ENCODE results near the gene EMSY.

EMSY gene

GRCh38 chr11:76471382-76471781 is 26.6 kb downstream of the EMSY start:
- Histone ChIP-seq H3K9me3 (ENCODE audit: insufficient read depth, low read length) (no peaks in the 10 kb centered on the region), H3K9ac (ENCODE audit: low read length) (no peak overlapping the region), H3K79me2 (ENCODE audit: insufficient read depth, low read length) (no peaks in the 10 kb centered on the region; the same call in 1 of the 2 replicates), H3K27me3 (ENCODE audit: low read length) (no peaks in the 10 kb centered on the region), H3K4me2 (ENCODE audit: low read depth, low read length, poor library complexity, severe bottlenecking) (no peak overlapping the region), H3K4me3 (ENCODE audit: insufficient read depth, low read length, poor library complexity, severe bottlenecking) (no peak overlapping the region), H4K20me1 (ENCODE audit: low read depth, low read length) (no peaks in the 10 kb centered on the region), H2AFZ (ENCODE audit: low read depth, low read length, severe bottlenecking) (no peak overlapping the region), H3K9me2 (replicated peaks; ENCODE audit: insufficient read depth, low read length) (no peaks in the 10 kb centered on the region), H3K27ac (ENCODE audit: low read depth, low read length) (no peak overlapping the region), H3F3A (ENCODE audit: insufficient read depth) (no peaks in the 10 kb centered on the region; the same call in 1 of the 2 replicates), H3K36me3 (ENCODE audit: low read length) (peaks cover 43% of the 10 kb centered on the region)
- TF ChIP-seq EZH2phosphoT487 (conservative IDR thresholded peaks at IDR 0.05; ENCODE audit: low read length), result no peak
- TF ChIP-seq, protein P1, sequence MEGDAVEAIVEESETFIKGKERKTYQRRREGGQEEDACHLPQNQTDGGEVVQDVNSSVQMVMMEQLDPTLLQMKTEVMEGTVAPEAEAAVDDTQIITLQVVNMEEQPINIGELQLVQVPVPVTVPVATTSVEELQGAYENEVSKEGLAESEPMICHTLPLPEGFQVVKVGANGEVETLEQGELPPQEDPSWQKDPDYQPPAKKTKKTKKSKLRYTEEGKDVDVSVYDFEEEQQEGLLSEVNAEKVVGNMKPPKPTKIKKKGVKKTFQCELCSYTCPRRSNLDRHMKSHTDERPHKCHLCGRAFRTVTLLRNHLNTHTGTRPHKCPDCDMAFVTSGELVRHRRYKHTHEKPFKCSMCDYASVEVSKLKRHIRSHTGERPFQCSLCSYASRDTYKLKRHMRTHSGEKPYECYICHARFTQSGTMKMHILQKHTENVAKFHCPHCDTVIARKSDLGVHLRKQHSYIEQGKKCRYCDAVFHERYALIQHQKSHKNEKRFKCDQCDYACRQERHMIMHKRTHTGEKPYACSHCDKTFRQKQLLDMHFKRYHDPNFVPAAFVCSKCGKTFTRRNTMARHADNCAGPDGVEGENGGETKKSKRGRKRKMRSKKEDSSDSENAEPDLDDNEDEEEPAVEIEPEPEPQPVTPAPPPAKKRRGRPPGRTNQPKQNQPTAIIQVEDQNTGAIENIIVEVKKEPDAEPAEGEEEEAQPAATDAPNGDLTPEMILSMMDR (IDR thresholded peaks at IDR 0.05; ENCODE audit: insufficient read depth, low read length, poor library complexity, severe bottlenecking), result no peak

GRCh38 chr11:76480241-76480640 is 35.4 kb downstream of the EMSY start:
- Histone ChIP-seq H2AFZ (ENCODE audit: low read depth, low read length, severe bottlenecking) (no peak overlapping the region), H3K36me3 (ENCODE audit: low read length) (peaks cover 29% of the 10 kb centered on the region; the same call in 1 of the 2 replicates)

DNA sequence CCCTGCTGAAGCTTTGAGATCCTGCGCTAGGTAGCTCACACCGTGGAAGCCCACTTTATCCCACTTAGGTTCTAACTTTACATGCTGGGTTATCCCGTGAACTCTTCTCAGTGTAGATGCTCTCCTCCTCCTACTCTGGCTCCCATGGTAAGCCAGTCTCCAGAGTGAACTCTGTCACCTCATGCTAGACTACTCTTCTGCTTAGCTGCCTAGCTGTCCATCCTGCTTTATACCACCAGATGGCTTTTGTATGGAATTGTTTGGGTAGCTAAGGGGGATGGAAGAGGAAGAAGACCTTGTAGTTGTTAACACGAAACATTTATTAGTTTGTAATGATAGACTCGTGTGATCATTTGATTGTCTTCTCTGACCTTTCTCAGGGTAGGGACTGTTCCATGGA is 46.8 kb downstream of the EMSY start:
- H3K27me3 ChIP-seq (ENCODE audit: low read length), result no peaks in the 10 kb centered on the region
- H3K4me2 ChIP-seq (ENCODE audit: low read depth, low read length, poor library complexity, severe bottlenecking), result no peak overlapping the region
- no peak overlapping the region for H3K9ac ChIP-seq (ENCODE audit: low read length)

More at GRCh38 chr11:76480241-76480640, 35.4 kb downstream of the EMSY start:
- Histone ChIP-seq H3K9ac (ENCODE audit: low read length) (no peak overlapping the region), H4K20me1 (ENCODE audit: low read depth, low read length) (no peaks in the 10 kb centered on the region), H3K27ac (ENCODE audit: low read depth, low read length) (no peak overlapping the region), H3K79me2 (ENCODE audit: insufficient read depth, low read length) (no peaks in the 10 kb centered on the region), H3F3A (ENCODE audit: insufficient read depth) (no peaks in the 10 kb centered on the region), H3K27me3 (ENCODE audit: low read length) (no peaks in the 10 kb centered on the region), H3K4me3 (ENCODE audit: insufficient read depth, low read length, poor library complexity, severe bottlenecking) (no peak overlapping the region), H3K9me2 (replicated peaks; ENCODE audit: insufficient read depth, low read length) (no peaks in the 10 kb centered on the region), H3K9me3 (ENCODE audit: insufficient read depth, low read length) (no peaks in the 10 kb centered on the region), H3K4me2 (ENCODE audit: low read depth, low read length, poor library complexity, severe bottlenecking) (no peak overlapping the region)
- TF ChIP-seq, protein P1 (IDR thresholded peaks at IDR 0.05; ENCODE audit: insufficient read depth, low read length, poor library complexity, severe bottlenecking), result no peak
- no peak for TF ChIP-seq EZH2phosphoT487 (conservative IDR thresholded peaks at IDR 0.05; ENCODE audit: low read length)

More for the DNA sequence above, 46.8 kb downstream of the EMSY start:
- H3K79me2 ChIP-seq (ENCODE audit: insufficient read depth, low read length), result peaks cover 4% of the 10 kb centered on the region; the same call in 1 of the 2 replicates
- no peak overlapping the region for H3K4me3 ChIP-seq (ENCODE audit: insufficient read depth, low read length, poor library complexity, severe bottlenecking)
- TF ChIP-seq, protein P1 (IDR thresholded peaks at IDR 0.05; ENCODE audit: insufficient read depth, low read length, poor library complexity, severe bottlenecking), result no peak
- TF ChIP-seq EZH2phosphoT487 (conservative IDR thresholded peaks at IDR 0.05; ENCODE audit: low read length), result no peak
- H3K36me3 ChIP-seq (ENCODE audit: low read length), result peaks cover 6% of the 10 kb centered on the region; the same call in 1 of the 2 replicates
- H3K9me3 ChIP-seq (ENCODE audit: insufficient read depth, low read length), result no peaks in the 10 kb centered on the region
- no peaks in the 10 kb centered on the region for H3K9me2 ChIP-seq (replicated peaks; ENCODE audit: insufficient read depth, low read length)
- H3F3A ChIP-seq (ENCODE audit: insufficient read depth), result no peaks in the 10 kb centered on the region
- no peak overlapping the region for H2AFZ ChIP-seq (ENCODE audit: low read depth, low read length, severe bottlenecking)
- no peak overlapping the region for H3K27ac ChIP-seq (ENCODE audit: low read depth, low read length)
- H4K20me1 ChIP-seq (ENCODE audit: low read depth, low read length), result no peaks in the 10 kb centered on the region

All from SU-DHL-6 (cell line).